Gastrocnemius medialis (tissue), 4 donors: ENCODE data around the gene CLEC2L.

ENCODE experiments used
- POLR2A ChIP-seq, 2 donors: fragments of 450-650 bp; IDR thresholded peaks; one replicate each; pipeline ENCODE4 v1.6.1; 2017; ENCODE audit warnings: antibody characterized with exemption in 2 of 2, mild to moderate bottlenecking in 2 of 2, moderate library complexity in 2 of 2
- TF ChIP-seq, protein P1 (sequence below), 5 experiments: fragments of 450-650 bp in 3 of 5; fragments of 200-600 bp in 2 of 5; sonication (generic) in 2 of 5; IDR thresholded peaks in 4 of 5; conservative IDR thresholded peaks in 1 of 5; 1 replicate in 4 of 5; 2 replicates in 1 of 5; pipeline ENCODE4 v1.5.1; 2016 to 2019; ENCODE audit warnings: antibody characterized with exemption in 5 of 5, mild to moderate bottlenecking in 3 of 5, moderate library complexity in 3 of 5

DNA sequence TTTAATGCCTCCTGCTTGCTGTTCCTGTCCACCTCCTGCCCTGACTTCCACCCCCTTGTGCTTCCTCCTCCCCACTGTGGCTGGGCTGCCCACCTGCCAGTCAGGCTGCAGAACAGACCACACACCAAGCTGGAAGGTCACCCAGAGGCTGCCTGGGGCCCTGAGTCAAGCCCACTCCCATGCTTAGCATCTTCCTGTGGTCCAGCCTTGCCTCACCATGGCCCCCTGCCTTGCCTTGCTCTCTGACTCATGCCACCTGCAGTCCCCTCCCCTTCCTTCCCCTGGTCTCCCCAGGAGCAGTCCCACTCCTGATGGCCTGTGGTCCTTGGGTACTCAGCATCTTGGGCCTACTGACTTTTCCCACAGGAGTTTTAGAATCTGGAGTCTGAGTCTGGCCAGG lies 2.3 kb downstream of the CLEC2L start:
- TF ChIP-seq, protein P1, sequence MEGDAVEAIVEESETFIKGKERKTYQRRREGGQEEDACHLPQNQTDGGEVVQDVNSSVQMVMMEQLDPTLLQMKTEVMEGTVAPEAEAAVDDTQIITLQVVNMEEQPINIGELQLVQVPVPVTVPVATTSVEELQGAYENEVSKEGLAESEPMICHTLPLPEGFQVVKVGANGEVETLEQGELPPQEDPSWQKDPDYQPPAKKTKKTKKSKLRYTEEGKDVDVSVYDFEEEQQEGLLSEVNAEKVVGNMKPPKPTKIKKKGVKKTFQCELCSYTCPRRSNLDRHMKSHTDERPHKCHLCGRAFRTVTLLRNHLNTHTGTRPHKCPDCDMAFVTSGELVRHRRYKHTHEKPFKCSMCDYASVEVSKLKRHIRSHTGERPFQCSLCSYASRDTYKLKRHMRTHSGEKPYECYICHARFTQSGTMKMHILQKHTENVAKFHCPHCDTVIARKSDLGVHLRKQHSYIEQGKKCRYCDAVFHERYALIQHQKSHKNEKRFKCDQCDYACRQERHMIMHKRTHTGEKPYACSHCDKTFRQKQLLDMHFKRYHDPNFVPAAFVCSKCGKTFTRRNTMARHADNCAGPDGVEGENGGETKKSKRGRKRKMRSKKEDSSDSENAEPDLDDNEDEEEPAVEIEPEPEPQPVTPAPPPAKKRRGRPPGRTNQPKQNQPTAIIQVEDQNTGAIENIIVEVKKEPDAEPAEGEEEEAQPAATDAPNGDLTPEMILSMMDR (IDR thresholded peaks at IDR 0.05 in 4 of 5, conservative IDR thresholded peaks at IDR 0.05 in 1 of 5) = no peak
- TF ChIP-seq POLR2A (IDR thresholded peaks at IDR 0.05) = no peak
